CD14-positive monocyte (primary cell): Measurements from ENCODE around the gene PPM1D. TPM values are rescaled to one million over a fixed set of nuclear protein-coding genes. Genes with fewer than 3 reads are reported as not detected.

ENCODE experiments used
- DNase-seq, 3 donors: peaks; one replicate each; pipeline ENCODE4 v3.0.0-alpha.2; 2011 to 2022
- H2AFZ ChIP-seq: 2 replicates; pipeline ENCODE4 v1.6.0; 2012; ENCODE audit warnings: mild to moderate bottlenecking, low read depth, low read length, inconsistent platforms; ENCODE audit not compliant: insufficient read depth, poor library complexity, severe bottlenecking
- H3K27ac ChIP-seq, 2 donors: 1 replicate in 1 of 2; 2 replicates in 1 of 2; pipeline ENCODE4 v1.5.1; 2012 to 2013; ENCODE audit warnings: low read length in 2 of 2, control low read depth in 1 of 2, inconsistent platforms in 1 of 2, low read depth in 1 of 2, mild to moderate bottlenecking in 1 of 2
- H3K27me3 ChIP-seq, 2 donors: one replicate each; pipeline versions ENCODE4 v1.6.0 to v1.6.1; 2011 to 2013; ENCODE audit warnings: low read length in 2 of 2; ENCODE audit not compliant: control insufficient read depth in 2 of 2, insufficient read depth in 2 of 2
- H3K36me3 ChIP-seq, 2 donors: replicated peaks in 1 of 2; 1 replicate in 1 of 2; 2 replicates in 1 of 2; pipeline versions ENCODE4 v1.5.1 to v1.6.1; 2012 to 2013; ENCODE audit warnings: low read length in 2 of 2, control low read depth in 1 of 2, inconsistent platforms in 1 of 2, mild to moderate bottlenecking in 1 of 2; ENCODE audit not compliant: insufficient read depth in 2 of 2, control insufficient read depth in 1 of 2
- H3K4me1 ChIP-seq, 2 donors: 1 replicate in 1 of 2; 2 replicates in 1 of 2; pipeline versions ENCODE4 v1.5.1 to v1.6.1; 2012 to 2013; ENCODE audit warnings: low read length in 2 of 2, control low read depth in 1 of 2, inconsistent platforms in 1 of 2, mild to moderate bottlenecking in 1 of 2, moderate library complexity in 1 of 2; ENCODE audit not compliant: insufficient read depth in 2 of 2, control insufficient read depth in 1 of 2
- H3K4me2 ChIP-seq: replicated peaks from 2 replicates; pipeline ENCODE3; 2012; ENCODE audit warnings: low read length, moderate library complexity, mild to moderate bottlenecking; ENCODE audit not compliant: poor library complexity, severe bottlenecking; ENCODE audit errors: extremely low read depth
- H3K4me3 ChIP-seq, 3 experiments: fragments of 200-600 bp in 1 of 3; sonication (generic) in 1 of 3; replicated peaks in 1 of 3; 1 replicate in 2 of 3; 2 replicates in 1 of 3; pipeline ENCODE4 v1.5.1; 2011 to 2013; ENCODE audit warnings: low read length in 3 of 3, mild to moderate bottlenecking in 3 of 3, control low read depth in 2 of 3, low read depth in 2 of 3, inconsistent platforms in 1 of 3, moderate library complexity in 1 of 3
- H3K79me2 ChIP-seq: 2 replicates; pipeline ENCODE4 v1.6.0; 2012; ENCODE audit warnings: mild to moderate bottlenecking, control low read depth, inconsistent platforms, low read length, moderate library complexity; ENCODE audit not compliant: insufficient read depth
- H3K9ac ChIP-seq: 2 replicates; pipeline ENCODE4 v1.6.0; 2017; ENCODE audit warnings: low read length, mild to moderate bottlenecking; ENCODE audit not compliant: insufficient read depth, poor library complexity, severe bottlenecking
- H3K9me3 ChIP-seq, 2 donors: replicated peaks in 1 of 2; 1 replicate in 1 of 2; 2 replicates in 1 of 2; pipeline versions ENCODE4 v1.5.1 to v1.6.1; 2012 to 2013; ENCODE audit warnings: low read length in 2 of 2, control low read depth in 1 of 2; ENCODE audit not compliant: control insufficient read depth in 1 of 2, insufficient read depth in 1 of 2
- H4K20me1 ChIP-seq: 2 replicates; pipeline ENCODE4 v1.6.0; 2012; ENCODE audit warnings: mild to moderate bottlenecking, low read length, control low read depth, moderate library complexity; ENCODE audit not compliant: insufficient read depth
- H3K27ac Mint-ChIP-seq, 7 donors: one replicate each; pipeline ENCODE4 v1.8.0; 2020; ENCODE audit warnings: mild to moderate bottlenecking in 7 of 7, mixed read lengths in 7 of 7, moderate library complexity in 6 of 7, inconsistent platforms in 2 of 7
- H3K27me3 Mint-ChIP-seq, 3 donors: one replicate each; pipeline ENCODE4 v1.8.0; 2021 to 2022; ENCODE audit warnings: low read depth in 3 of 3, mild to moderate bottlenecking in 3 of 3, mixed read lengths in 3 of 3, moderate library complexity in 3 of 3, inconsistent platforms in 1 of 3
- H3K36me3 Mint-ChIP-seq, 2 donors: one replicate each; pipeline ENCODE4 v1.8.0; 2020; ENCODE audit warnings: mixed read lengths in 2 of 2, inconsistent platforms in 1 of 2, mild to moderate bottlenecking in 1 of 2
- H3K4me1 Mint-ChIP-seq: one replicate; pipeline ENCODE4 v1.8.0; 2020; ENCODE audit warnings: mild to moderate bottlenecking, mixed read lengths
- H3K4me3 Mint-ChIP-seq, 2 donors: one replicate each; pipeline ENCODE4 v1.8.0; 2020; ENCODE audit warnings: mild to moderate bottlenecking in 2 of 2, mixed read lengths in 2 of 2, moderate library complexity in 1 of 2
- H3K9me3 Mint-ChIP-seq, 7 donors: one replicate each; pipeline ENCODE4 v1.8.0; 2020 to 2022; ENCODE audit warnings: mixed read lengths in 7 of 7, mild to moderate bottlenecking in 6 of 7, moderate library complexity in 6 of 7, inconsistent platforms in 2 of 7
- WGBS: methylation state at CpG from one replicate; pipeline ENCODE4 v1.1.5; 2013; ENCODE audit warnings: missing lambda C conversion rate; ENCODE audit not compliant: insufficient coverage; 5-methylcytosine and 5-hydroxymethylcytosine counted together
- intact Hi-C, 2 donors: fragments of 100-400 bp; cut with micrococcal nuclease; formaldehyde crosslinking; loops; one replicate each; pipeline versions ENCODE4 v1.15.0 to v1.15.1; 2023
- polyA plus RNA-seq, 3 donors: library from polyadenylated mRNA; depleted of rRNA in 1 of 3; unstranded in 2 of 3; stranded (reverse) in 1 of 3; fragments of 300-500 nt in 2 of 3; fragments of >200 nt in 1 of 3; fragmentation: Illumina TruSeq in 2 of 3; gene quantifications; 1 replicate in 2 of 3; 2 replicates in 1 of 3; pipeline ENCODE4 v1.2.3, GENCODE V29; 2012 to 2021
- TF ChIP-seq, protein P1 (sequence below): fragments of 200-600 bp; IDR thresholded peaks from one replicate; pipeline ENCODE4 v1.8.0; 2022; ENCODE audit warnings: antibody characterized with exemption, mild to moderate bottlenecking

PPM1D gene
- polyA plus RNA-seq, 3 donors, result 4.7 to 7.3 (median 7.2) TPM

DNA sequence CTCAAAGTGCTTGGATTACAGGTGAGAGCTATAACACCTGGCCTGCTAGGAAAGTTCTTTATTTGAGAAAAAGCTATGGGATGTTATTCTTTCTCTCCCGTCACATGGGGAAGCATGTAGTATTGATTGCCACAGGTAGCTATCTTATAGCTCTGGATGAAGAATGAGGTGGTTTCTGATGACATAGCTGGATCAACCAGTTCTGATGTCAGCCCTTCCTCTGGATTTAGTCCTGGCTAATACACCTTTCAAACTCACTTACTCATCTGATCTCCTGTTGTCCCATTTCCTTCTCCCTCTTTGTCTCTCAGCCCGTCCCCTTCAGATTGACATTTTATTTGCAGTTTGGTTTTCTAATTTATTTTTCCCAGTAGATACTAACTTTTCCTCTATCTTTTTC lies 14.1 kb upstream of the PPM1D start:
- no peaks in the 10 kb centered on the region for H3K36me3 ChIP-seq
- H2AFZ ChIP-seq, result no peak overlapping the region
- H3K4me1 ChIP-seq, result no peaks in the 10 kb centered on the region
- H3K79me2 ChIP-seq, result no peaks in the 10 kb centered on the region
- TF ChIP-seq, protein P1, sequence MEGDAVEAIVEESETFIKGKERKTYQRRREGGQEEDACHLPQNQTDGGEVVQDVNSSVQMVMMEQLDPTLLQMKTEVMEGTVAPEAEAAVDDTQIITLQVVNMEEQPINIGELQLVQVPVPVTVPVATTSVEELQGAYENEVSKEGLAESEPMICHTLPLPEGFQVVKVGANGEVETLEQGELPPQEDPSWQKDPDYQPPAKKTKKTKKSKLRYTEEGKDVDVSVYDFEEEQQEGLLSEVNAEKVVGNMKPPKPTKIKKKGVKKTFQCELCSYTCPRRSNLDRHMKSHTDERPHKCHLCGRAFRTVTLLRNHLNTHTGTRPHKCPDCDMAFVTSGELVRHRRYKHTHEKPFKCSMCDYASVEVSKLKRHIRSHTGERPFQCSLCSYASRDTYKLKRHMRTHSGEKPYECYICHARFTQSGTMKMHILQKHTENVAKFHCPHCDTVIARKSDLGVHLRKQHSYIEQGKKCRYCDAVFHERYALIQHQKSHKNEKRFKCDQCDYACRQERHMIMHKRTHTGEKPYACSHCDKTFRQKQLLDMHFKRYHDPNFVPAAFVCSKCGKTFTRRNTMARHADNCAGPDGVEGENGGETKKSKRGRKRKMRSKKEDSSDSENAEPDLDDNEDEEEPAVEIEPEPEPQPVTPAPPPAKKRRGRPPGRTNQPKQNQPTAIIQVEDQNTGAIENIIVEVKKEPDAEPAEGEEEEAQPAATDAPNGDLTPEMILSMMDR, result no peak
- H4K20me1 ChIP-seq, result no peaks in the 10 kb centered on the region
- no CpG with 5 or more reads among the region's 2 CpGs for WGBS
- Mint-ChIP-seq H3K27me3 (peaks cover 2 to 3% (median 3%) of the 10 kb centered on the region in 3 donors), H3K9me3 (peaks cover 0 to 2% (median 0%) of the 10 kb centered on the region in 7 donors), H3K4me1 (no peaks in the 10 kb centered on the region), H3K4me3 (no peak overlapping the region), H3K36me3 (no peaks in the 10 kb centered on the region), H3K27ac (no peak overlapping the region)
- no peak overlapping the region for H3K4me2 ChIP-seq
- DNase-seq, result no peak
- intact Hi-C loops, result no loop called here
- no peak overlapping the region for H3K9ac ChIP-seq
- no peak overlapping the region for H3K27ac ChIP-seq
- no peaks in the 10 kb centered on the region for H3K27me3 ChIP-seq
- no peaks in the 10 kb centered on the region for H3K9me3 ChIP-seq
- no peak overlapping the region for H3K4me3 ChIP-seq

DNA sequence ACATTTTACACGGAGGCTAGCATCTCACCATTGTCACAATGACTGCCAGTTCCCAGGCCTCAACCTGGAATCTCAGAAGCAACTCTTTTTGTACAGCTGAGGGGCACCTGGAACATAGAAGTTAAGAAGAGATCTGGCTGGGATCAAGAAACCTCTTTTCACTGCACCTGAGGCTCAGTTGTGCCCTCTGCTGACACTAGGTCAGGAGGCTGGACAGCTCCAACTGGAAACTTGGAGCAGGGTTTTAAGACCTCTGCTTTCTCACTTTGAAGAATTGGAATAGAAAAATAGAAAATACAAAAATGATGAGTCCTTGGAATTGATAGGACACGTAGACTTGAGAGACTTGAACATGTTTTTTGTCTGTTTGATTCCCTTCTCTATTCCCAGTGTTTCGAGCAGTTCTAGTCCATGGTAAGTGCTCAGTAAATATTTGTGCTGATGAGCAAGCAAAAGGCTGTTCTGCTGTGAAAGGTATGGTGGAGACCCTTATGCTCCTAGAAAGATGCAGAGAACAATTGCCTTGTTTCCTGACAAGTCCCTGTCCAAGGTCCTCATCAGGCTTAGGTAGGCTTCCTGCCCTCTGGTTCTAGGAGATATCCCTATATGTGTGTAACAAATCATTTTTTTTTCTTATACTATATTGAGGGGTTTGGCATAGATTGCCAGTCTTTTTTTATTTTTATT lies 13.6 kb upstream of the PPM1D start:
- Histone ChIP-seq H3K9me3 (no peaks in the 10 kb centered on the region), H3K4me1 (no peaks in the 10 kb centered on the region), H3K79me2 (no peaks in the 10 kb centered on the region), H4K20me1 (no peaks in the 10 kb centered on the region), H3K4me2 (no peak overlapping the region), H3K4me3 (no peak overlapping the region), H3K27me3 (no peaks in the 10 kb centered on the region), H2AFZ (no peak overlapping the region), H3K9ac (no peak overlapping the region), H3K36me3 (no peaks in the 10 kb centered on the region), H3K27ac (no peak overlapping the region)
- TF ChIP-seq, protein P1, result no peak
- Mint-ChIP-seq H3K27me3 (peaks cover 2 to 3% (median 3%) of the 10 kb centered on the region in 3 donors), H3K27ac (no peak overlapping the region), H3K9me3 (peaks cover 0 to 2% (median 0%) of the 10 kb centered on the region in 7 donors), H3K4me1 (no peaks in the 10 kb centered on the region), H3K4me3 (peak overlapping the region in 1 of 2 donors; percentile 10), H3K36me3 (no peaks in the 10 kb centered on the region)
- no peak for DNase-seq
- WGBS, result no CpG with 5 or more reads among the region's 3 CpGs
- intact Hi-C loops, result no loop called here
